Right atrium auricular region (tissue), 2 donors: ENCODE data around the gene PTPN9. TPM values are rescaled to one million over a fixed set of nuclear protein-coding genes. Genes with fewer than 3 reads are reported as not detected.

Experiments used
- DNase-seq: peaks from one replicate; pipeline ENCODE4 v3.0.0-alpha.2; 2019; ENCODE audit warnings: low spot score
- H3K27ac ChIP-seq, 2 donors: fragments of 200-600 bp; sonication (generic); 1 replicate in 1 of 2; 2 replicates in 1 of 2; pipeline ENCODE4 v1.5.1; 2016 to 2019
- H3K27me3 ChIP-seq, 2 donors: fragments of 200-600 bp; sonication (generic); one replicate each; pipeline versions ENCODE4 v1.5.1 to v1.6.0; 2017 to 2019
- H3K36me3 ChIP-seq: fragments of 200-600 bp; sonication (generic); one replicate; pipeline ENCODE4 v1.5.1; 2016
- H3K4me1 ChIP-seq, 2 donors: fragments of 200-600 bp; sonication (generic); one replicate each; pipeline versions ENCODE4 v1.5.1 to v1.6.0; 2017 to 2019
- H3K4me3 ChIP-seq, 2 donors: fragments of 200-600 bp; sonication (generic); 1 replicate in 1 of 2; 2 replicates in 1 of 2; pipeline ENCODE4 v1.5.1; 2017 to 2019; ENCODE audit warnings: mild to moderate bottlenecking in 1 of 2, moderate library complexity in 1 of 2
- H3K9me3 ChIP-seq, 2 donors: fragments of 200-600 bp; sonication (generic); one replicate each; pipeline ENCODE4 v1.5.1; 2019
- CTCF ChIP-seq, 2 donors: fragments of 200-600 bp; sonication (generic); IDR thresholded peaks; one replicate each; pipeline ENCODE4 v1.5.1; 2019; ENCODE audit warnings: antibody characterized with exemption in 2 of 2
- total RNA-seq, 2 donors: library from RNA; depleted of rRNA; stranded (reverse); fragments of >200 nt; gene quantifications; one replicate each; pipeline ENCODE4 v1.1.0, GENCODE V29; 2016

The PTPN9 gene
- total RNA-seq, 2 donors from 2014 or later = 9.6 to 9.9 TPM

DNA sequence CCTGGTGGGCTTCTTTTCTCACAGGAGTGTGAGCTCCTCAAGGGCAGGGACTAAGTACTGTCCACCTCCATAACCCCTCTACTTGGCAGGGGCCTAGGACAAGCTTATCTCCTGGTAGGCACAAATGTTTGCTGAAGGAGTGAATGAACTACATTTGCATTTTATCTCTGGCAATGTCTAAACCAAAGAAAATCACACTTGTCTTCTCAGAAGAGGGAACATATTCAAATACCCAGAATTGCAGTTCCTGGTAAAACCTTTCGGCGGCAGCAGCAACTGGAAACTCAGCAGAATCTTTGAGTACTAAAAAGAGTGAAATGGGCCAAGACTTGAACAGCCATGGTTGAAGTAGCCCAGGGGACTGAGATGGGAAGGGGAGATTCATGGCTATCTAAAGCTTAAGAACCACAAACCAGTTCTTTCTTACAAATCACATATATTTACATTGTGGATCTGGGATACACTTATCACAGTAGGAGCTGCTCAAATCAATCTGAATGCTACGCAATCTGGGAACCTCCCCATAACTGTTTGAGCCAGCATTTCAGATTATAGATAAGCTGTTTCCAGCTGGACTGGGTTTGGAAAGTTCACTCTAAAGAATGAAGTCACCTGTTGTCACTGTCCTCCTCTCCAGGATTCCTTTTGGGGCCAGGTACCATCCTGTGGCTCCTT lies 18.7 kb upstream of the PTPN9 start:
- no peaks in the 10 kb centered on the region for H3K9me3 ChIP-seq
- H3K36me3 ChIP-seq = peaks cover 47% of the 10 kb centered on the region
- H3K4me1 ChIP-seq = peaks cover 0 to 9% of the 10 kb centered on the region in 2 donors
- H3K4me3 ChIP-seq = no peak overlapping the region
- H3K27ac ChIP-seq = no peak overlapping the region
- DNase-seq = no peak
- no peaks in the 10 kb centered on the region for H3K27me3 ChIP-seq
- TF ChIP-seq CTCF (IDR thresholded peaks at IDR 0.05) = peak in 1 of 2 donors; percentile 46

GRCh38 chr15:75596703-75597345 lies 17.7 kb upstream of the PTPN9 start:
- Histone ChIP-seq H3K9me3 (no peaks in the 10 kb centered on the region), H3K4me1 (peaks cover 0 to 9% of the 10 kb centered on the region in 2 donors), H3K27me3 (no peaks in the 10 kb centered on the region), H3K4me3 (no peak overlapping the region), H3K27ac (no peak overlapping the region), H3K36me3 (peaks cover 47% of the 10 kb centered on the region)
- no peak for TF ChIP-seq CTCF (IDR thresholded peaks at IDR 0.05)
- DNase-seq = no peak

DNA sequence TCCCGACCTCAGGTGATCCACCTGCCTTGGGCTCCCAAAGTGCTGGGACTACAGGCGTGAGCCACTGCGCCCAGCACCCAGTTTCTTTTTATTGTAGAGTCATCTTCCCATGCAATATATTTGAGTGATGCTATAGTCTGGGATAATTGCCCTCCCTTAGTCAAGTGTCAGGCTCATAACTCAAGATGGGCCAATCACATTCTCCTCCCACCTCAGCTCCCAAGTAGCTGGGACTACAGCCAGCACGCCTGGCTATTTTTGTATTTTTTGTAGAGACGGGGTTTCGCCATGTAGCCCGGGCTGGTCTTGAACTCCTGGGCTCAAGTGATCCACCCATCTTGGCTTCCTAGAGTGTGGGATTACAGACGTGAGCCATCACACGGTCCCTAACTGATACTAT lies 15.2 kb upstream of the PTPN9 start:
- Histone ChIP-seq H3K27me3 (no peaks in the 10 kb centered on the region), H3K36me3 (peaks cover 27% of the 10 kb centered on the region), H3K4me1 (peaks cover 0 to 9% of the 10 kb centered on the region in 2 donors), H3K4me3 (no peak overlapping the region), H3K9me3 (no peaks in the 10 kb centered on the region), H3K27ac (no peak overlapping the region)
- TF ChIP-seq CTCF (IDR thresholded peaks at IDR 0.05) = no peak
- no peak for DNase-seq

DNA sequence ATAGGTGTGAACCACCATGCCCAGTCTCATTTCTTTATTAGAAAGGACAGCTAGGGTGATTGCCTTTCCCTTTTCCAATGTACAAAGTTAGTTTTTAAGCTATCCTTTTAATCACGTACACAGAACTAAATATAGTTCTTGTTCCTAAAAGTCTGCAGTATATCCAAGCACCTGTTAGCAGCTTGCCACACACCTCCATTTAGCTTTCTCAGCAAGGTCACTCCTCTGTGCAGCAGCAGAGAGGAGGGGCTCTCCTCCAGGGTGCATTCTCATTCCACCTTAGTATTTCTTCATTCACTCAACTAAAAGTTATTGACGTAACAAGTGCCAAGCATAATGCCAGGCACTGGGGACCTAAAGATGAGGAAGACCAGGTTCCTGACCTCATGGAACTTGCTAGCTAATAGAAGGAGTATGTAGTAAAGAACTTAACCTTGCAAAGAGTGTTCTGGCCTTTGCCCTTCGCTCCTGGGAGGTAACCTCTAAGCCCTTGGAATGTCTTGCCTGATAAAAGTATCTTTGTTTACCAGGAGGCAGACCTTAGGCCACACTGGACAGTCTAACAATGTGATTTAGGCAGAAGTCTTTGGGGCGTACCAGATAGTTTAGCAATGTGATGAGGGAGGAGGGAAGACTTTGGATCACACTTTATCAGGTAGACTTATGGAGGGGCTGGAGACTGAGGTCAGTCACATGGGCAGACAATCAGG lies 12.7 kb upstream of the PTPN9 start:
- no peaks in the 10 kb centered on the region for H3K9me3 ChIP-seq
- H3K4me3 ChIP-seq = no peak overlapping the region
- no peak for DNase-seq
- no peak for TF ChIP-seq CTCF (IDR thresholded peaks at IDR 0.05)
- H3K36me3 ChIP-seq = peaks cover 9% of the 10 kb centered on the region
- H3K27me3 ChIP-seq = no peaks in the 10 kb centered on the region
- H3K4me1 ChIP-seq = no peaks in the 10 kb centered on the region
- H3K27ac ChIP-seq = no peak overlapping the region

DNA sequence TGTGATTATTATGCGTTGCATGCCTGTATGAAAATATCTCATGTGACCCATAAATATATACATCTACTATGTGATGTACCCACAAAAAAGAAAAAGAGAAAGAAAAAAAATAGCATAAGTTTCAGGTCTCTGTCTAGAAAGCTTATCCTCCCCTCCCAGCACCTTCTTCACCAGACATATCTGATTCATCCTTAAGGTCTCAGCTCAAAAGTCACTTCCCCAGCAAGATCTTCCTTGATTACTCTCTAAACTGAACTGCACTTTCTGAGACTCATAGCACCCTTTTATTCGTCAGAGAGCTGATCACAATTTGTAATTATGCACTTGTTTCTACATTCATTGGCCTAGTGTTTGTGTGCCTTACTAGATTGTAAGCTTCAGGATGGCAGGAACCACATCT lies 11.1 kb upstream of the PTPN9 start:
- no peak overlapping the region for H3K4me3 ChIP-seq
- no peaks in the 10 kb centered on the region for H3K36me3 ChIP-seq
- no peak for DNase-seq
- TF ChIP-seq CTCF (IDR thresholded peaks at IDR 0.05) = no peak
- no peaks in the 10 kb centered on the region for H3K4me1 ChIP-seq
- no peaks in the 10 kb centered on the region for H3K27me3 ChIP-seq
- no peaks in the 10 kb centered on the region for H3K9me3 ChIP-seq
- H3K27ac ChIP-seq = no peak overlapping the region
